Measurements from ENCODE around the gene FUCA1.
"Not testable (repeated sequence)": the region's sequence is repeated elsewhere in the genome, so short reads cannot be mapped to it uniquely, and the experiment has no call there.

Gene FUCA1

GRCh38 chr1:23867895-23868556, at the start of gene FUCA1:
Gene FUCA1, minus strand, starts transcription at chr1:23868290. Its CDS starts 4 bp downstream, at chr1:23868286.
- DNase-seq, result peak; percentile 98

DNA sequence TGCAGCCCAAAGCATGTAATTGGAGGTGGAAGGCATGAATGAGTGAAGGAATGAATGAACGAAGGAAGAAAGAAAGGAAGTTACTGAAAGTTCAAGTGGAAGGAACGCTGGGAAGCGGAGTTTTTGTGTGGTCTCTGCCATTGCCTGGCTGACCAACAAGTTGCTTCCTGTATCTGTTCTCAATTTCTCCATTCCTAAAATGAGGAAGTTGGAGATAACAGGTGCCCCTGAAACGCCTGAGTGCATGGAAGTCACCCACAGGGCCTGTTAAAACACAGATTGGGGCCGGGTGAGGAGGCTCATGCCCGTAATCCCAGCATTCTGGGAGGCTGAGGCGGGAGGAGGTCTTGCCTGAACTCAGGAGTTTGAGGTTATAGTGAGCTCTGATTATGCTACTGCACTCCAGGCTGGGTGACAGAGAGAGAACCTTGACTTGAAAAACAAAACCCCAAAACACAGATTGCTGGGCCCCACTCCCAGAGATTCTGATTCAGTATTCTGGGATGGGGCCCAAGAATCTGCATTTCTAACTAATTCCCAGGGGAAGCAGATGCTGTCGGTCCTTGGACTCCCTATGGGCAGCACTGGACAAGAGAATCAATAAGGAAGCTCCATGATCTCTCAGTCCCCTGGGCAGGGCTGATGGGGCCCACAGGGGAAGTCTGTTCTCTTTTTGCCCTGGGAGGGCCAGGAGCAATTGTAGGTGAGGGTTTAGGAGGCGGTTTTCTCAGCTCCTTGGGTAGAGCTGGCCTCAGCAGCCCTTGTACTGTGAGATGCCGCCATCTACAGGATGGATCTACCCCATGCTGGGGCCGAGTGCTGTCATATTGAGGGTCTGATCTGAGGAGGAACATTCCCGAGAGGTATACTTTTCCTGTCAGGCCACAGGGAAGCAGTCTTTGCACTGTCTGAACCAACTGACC, 48.4 kb upstream of the FUCA1 start:
- DNase-seq, result no peak

GRCh38 chr1:23915466-23915865, 47.4 kb upstream of the FUCA1 start:
- DNase-seq, result no peak

GRCh38 chr1:23914921-23915320, 46.8 kb upstream of the FUCA1 start:
- DNase-seq, result no peak

- DNase-seq, result no peak
Measured at GRCh38 chr1:23913212-23913880, 45.3 kb upstream of the FUCA1 start, which contains the start of gene CNR2. Gene CNR2, minus strand, starts transcription at chr1:23913362. Its CDS starts 37,745 bp downstream, at chr1:23875617.

DNA sequence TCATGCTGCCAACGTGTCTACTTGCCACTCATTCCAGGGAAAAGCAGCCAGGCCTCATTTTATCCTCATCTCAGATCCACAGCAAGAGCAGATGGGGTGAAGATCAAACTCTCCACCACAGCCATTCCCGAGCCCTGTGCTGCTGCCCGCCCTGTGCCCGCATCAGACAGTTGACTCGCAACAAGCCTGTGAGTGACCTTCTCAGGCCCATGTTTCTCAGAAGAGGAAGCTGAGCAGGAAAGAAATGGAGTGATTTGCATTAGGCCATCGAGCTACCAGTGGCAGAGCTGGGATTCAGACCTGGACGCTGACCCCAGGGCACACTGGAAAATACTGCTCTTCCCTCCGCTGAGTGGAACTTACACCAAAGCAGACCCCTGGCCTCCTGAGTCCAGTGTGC, 43.8 kb upstream of the FUCA1 start:
- DNase-seq, result no peak

DNA sequence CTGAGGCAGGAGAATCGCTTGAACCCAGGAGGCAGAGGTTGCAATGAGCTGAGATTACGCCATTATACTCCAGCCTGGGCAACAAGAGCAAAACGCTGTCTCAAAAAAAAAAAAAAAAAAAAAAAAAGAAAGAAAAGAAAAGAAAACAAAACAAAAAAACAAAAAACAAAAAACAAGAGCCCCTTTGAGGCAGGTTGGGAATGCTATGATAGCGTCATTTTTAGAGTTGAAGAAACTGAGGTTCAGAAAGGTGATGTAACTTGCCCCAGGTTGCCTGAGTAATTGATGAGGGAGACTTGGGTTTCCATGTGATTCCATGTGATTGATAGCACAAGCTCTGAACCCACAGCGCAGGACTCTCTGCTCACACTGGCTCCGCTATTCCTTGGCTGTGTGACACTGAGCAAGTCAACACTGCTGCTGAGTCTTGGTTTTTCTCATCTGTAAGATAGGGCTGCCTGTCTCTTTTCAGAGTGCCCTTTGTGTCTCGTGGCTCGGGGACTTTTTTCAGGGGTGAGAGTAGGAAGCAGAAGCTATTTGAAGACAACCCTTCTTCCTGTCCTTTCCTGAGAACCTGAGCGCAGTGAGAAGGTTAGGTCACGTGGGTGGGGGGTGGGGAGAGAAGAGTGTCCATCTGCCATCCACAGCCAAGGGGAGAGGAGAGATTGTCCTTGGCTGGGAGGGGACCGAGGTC, 42.6 kb upstream of the FUCA1 start:
- DNase-seq, result no peak

- no peak for DNase-seq
Measured at GRCh38 chr1:23910144-23910543, 42.1 kb upstream of the FUCA1 start.

- no peak for DNase-seq
Measured at GRCh38 chr1:23909412-23909811, 41.3 kb upstream of the FUCA1 start.

- no peak for DNase-seq
Measured at GRCh38 chr1:23908453-23909341, 40.6 kb upstream of the FUCA1 start.

DNA sequence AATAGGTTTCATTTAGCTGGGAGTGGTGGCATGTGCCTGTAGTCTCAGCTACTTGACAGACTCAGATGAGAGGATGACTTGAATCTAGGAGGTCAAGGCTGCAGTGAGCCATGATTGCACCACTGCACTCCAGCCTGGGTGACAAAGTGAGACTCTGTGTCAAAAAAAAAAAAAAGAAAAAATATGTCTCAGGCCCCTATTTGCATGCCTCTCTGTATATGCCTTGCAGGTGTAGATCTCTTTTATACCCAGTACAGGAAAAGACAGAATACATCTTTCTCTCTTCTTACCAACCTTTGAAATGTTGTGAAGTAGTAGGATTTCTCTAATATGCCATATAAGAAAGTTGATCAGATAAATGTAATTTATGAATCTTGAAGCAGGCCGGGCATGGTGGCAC, 38.6 kb upstream of the FUCA1 start:
- no peak for DNase-seq

- no peak for DNase-seq
Measured at GRCh38 chr1:23905461-23906025, 37.5 kb upstream of the FUCA1 start.

- no peak for DNase-seq
Measured at GRCh38 chr1:23904748-23905357, 36.8 kb upstream of the FUCA1 start.

DNA sequence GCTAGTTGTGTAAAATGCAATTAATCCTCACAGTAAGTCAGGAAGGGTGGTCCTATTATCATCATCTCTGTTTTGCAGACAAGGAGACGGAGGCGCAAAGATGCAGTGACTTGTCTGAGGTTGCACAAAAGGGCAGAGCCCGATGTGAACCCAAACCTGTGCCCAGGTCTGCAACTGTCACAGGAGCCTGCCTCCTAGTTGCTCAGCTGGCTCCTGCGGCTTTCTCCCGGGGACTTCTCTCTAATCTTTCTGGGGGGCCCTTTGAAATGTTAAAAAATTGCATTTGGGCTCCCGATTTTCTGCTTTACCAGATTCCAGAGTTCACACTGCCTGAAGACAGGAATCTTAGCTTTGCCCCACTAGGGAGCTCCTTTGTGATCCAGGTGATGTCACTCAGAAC, 35.7 kb upstream of the FUCA1 start:
- DNase-seq, result no peak

GRCh38 chr1:23902321-23903278, 34.5 kb upstream of the FUCA1 start:
- no peak for DNase-seq

DNA sequence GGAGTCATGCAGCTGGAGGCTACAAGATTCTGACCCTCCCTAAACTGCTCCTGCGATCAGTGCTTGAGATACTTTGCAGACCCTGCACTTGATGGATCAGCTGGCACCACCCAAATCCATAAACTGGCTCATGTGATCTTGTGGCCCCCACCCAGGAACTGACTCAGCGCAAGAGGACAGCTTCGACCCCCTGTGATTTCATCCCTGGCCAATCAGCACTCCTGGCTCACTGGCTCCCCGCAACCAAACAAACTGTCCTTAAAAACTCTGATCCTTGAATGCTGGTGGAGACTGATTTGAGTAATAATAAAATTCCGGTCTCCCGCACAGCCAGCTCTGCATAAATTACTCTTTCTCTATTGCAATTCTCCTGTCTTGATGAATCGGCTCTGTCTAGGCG, 31.9 kb upstream of the FUCA1 start:
- not testable (repeated sequence) for DNase-seq

DNA sequence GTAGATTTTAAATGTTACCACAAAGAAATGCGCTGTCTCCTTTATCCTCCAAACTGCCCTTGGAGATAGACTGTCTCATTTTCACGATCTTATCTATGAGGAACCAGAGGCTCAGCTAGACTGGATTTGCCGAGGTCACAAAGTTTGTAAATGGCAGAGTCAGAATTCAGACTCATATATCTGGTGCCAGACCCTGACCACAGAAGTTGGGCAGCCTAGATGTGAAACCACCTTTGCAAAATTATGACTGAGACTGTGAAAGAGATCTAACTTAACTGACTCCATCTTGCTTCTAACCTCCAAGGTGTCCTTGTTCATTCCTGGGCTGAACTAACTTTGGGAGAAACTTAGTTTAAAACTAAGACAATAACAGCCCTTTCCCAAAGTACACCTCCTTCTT, 31.0 kb upstream of the FUCA1 start:
- DNase-seq, result no peak

GRCh38 chr1:23897083-23897482, 29.0 kb upstream of the FUCA1 start:
- no peak for DNase-seq

DNA sequence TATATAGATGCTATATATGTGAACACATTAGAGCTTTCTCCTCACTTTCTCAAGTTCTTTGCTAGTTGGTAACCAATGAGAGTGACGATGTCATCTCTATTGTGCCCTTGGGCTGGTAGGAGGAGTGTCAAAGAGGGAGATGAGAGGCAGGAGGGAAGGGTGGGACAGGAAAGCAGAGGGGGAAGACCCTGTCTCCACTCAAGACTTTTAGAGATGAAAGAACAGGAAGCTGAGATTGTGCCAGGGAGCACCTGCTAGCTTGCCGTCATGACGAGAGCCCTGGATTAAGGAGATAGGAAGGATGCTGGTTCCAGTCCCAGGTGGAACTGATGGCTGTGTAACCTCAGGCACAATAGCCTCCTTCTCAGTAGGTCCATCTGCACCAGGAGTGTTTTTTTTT, 28.4 kb upstream of the FUCA1 start:
- DNase-seq, result no peak

DNA sequence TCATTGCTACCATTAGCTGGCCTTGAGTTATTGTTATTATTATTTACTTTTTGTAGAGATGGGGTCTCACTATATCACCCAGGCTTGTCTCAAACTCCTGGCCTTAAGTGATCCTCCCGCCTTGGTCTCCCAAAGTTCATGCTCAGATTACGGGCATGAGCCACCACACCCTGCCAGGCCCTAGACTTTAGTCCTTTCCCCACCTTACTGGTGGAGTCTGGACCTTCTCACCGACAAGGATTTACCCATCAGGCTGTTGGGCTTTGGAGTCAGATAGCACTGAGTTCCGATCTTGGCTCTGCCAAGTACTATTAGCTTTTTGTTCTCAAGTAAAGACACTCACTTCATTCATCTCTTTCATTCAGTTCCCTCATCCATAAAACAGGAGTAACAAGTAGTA, 27.9 kb upstream of the FUCA1 start:
- no peak for DNase-seq
